ENCODE measurements around the gene FHAD1.

DNA sequence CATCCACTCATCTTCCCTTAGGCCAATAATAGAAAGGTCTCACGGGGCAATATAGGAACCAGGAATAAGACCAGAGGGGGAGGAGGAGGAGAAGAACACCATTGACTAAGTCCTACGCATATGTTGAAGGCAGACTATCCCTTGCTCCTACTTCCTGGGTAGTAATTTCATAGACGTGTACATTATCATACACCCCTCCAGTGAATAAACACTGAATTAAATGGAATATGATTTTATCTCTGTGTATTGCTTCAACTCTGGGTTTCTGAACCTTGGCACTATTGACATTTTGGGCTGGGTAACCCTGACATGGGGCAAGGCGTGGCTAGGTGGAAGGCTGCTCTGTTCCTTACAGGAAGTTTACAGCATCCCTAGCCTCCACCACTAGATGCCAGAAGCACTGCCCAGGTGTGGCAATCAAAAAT, 17.3 kb upstream of the FHAD1 start:
- TF ChIP-seq, protein P1, sequence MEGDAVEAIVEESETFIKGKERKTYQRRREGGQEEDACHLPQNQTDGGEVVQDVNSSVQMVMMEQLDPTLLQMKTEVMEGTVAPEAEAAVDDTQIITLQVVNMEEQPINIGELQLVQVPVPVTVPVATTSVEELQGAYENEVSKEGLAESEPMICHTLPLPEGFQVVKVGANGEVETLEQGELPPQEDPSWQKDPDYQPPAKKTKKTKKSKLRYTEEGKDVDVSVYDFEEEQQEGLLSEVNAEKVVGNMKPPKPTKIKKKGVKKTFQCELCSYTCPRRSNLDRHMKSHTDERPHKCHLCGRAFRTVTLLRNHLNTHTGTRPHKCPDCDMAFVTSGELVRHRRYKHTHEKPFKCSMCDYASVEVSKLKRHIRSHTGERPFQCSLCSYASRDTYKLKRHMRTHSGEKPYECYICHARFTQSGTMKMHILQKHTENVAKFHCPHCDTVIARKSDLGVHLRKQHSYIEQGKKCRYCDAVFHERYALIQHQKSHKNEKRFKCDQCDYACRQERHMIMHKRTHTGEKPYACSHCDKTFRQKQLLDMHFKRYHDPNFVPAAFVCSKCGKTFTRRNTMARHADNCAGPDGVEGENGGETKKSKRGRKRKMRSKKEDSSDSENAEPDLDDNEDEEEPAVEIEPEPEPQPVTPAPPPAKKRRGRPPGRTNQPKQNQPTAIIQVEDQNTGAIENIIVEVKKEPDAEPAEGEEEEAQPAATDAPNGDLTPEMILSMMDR (IDR thresholded peaks at IDR 0.05; ENCODE audit: low read depth, low read length, missing input control), result no peak
- TF ChIP-seq, protein P2, sequence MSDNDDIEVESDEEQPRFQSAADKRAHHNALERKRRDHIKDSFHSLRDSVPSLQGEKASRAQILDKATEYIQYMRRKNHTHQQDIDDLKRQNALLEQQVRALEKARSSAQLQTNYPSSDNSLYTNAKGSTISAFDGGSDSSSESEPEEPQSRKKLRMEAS (IDR thresholded peaks at IDR 0.05), result no peak
- TF ChIP-seq YY1 (IDR thresholded peaks at IDR 0.05) (no peak), FOXA1 (IDR thresholded peaks at IDR 0.05) (no peak), TAF1 (conservative IDR thresholded peaks at IDR 0.05) (no peak), HNF4G (IDR thresholded peaks at IDR 0.05) (no peak), HNF4A (conservative IDR thresholded peaks at IDR 0.05) (no peak), RXRA (IDR thresholded peaks at IDR 0.05) (no peak), NR2F2 (IDR thresholded peaks at IDR 0.05) (no peak), GABPA (IDR thresholded peaks at IDR 0.05 in 1 of 2, conservative IDR thresholded peaks at IDR 0.05 in 1 of 2) (no peak), RAD21 (IDR thresholded peaks at IDR 0.05) (no peak)
- TF ChIP-seq, protein P3, sequence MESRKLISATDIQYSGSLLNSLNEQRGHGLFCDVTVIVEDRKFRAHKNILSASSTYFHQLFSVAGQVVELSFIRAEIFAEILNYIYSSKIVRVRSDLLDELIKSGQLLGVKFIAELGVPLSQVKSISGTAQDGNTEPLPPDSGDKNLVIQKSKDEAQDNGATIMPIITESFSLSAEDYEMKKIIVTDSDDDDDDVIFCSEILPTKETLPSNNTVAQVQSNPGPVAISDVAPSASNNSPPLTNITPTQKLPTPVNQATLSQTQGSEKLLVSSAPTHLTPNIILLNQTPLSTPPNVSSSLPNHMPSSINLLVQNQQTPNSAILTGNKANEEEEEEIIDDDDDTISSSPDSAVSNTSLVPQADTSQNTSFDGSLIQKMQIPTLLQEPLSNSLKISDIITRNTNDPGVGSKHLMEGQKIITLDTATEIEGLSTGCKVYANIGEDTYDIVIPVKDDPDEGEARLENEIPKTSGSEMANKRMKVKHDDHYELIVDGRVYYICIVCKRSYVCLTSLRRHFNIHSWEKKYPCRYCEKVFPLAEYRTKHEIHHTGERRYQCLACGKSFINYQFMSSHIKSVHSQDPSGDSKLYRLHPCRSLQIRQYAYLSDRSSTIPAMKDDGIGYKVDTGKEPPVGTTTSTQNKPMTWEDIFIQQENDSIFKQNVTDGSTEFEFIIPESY (IDR thresholded peaks at IDR 0.05), result no peak
- TF ChIP-seq, protein P4, sequence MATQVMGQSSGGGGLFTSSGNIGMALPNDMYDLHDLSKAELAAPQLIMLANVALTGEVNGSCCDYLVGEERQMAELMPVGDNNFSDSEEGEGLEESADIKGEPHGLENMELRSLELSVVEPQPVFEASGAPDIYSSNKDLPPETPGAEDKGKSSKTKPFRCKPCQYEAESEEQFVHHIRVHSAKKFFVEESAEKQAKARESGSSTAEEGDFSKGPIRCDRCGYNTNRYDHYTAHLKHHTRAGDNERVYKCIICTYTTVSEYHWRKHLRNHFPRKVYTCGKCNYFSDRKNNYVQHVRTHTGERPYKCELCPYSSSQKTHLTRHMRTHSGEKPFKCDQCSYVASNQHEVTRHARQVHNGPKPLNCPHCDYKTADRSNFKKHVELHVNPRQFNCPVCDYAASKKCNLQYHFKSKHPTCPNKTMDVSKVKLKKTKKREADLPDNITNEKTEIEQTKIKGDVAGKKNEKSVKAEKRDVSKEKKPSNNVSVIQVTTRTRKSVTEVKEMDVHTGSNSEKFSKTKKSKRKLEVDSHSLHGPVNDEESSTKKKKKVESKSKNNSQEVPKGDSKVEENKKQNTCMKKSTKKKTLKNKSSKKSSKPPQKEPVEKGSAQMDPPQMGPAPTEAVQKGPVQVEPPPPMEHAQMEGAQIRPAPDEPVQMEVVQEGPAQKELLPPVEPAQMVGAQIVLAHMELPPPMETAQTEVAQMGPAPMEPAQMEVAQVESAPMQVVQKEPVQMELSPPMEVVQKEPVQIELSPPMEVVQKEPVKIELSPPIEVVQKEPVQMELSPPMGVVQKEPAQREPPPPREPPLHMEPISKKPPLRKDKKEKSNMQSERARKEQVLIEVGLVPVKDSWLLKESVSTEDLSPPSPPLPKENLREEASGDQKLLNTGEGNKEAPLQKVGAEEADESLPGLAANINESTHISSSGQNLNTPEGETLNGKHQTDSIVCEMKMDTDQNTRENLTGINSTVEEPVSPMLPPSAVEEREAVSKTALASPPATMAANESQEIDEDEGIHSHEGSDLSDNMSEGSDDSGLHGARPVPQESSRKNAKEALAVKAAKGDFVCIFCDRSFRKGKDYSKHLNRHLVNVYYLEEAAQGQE (IDR thresholded peaks at IDR 0.05), result no peak

All from liver (tissue), 3 donors.